H9 (cell line): ENCODE measurements around the gene MTOR. TPM values are rescaled to one million over a fixed set of nuclear protein-coding genes. Genes with fewer than 3 reads are reported as not detected.

Source experiments
- DNase-seq: peaks from one replicate; pipeline ENCODE4 v3.0.0-alpha.2; 2017
- H2AFZ ChIP-seq: one replicate; pipeline ENCODE4 v1.6.1; 2013; ENCODE audit warnings: mild to moderate bottlenecking, low read length, control low read depth, moderate library complexity
- H2AK5ac ChIP-seq: 2 replicates; pipeline ENCODE4 v1.6.1; 2013; ENCODE audit warnings: low read length, control low read depth, mixed read lengths; ENCODE audit not compliant: insufficient read length
- H2BK120ac ChIP-seq: one replicate; pipeline ENCODE4 v1.6.1; 2013; ENCODE audit warnings: low read depth, mild to moderate bottlenecking, low read length, control low read depth, inconsistent platforms; ENCODE audit not compliant: poor library complexity, severe bottlenecking
- H2BK12ac ChIP-seq: 2 replicates; pipeline ENCODE4 v1.6.1; 2013; ENCODE audit warnings: low read length, control low read depth, mixed read lengths, low read depth; ENCODE audit not compliant: insufficient read length
- H2BK15ac ChIP-seq: 2 replicates; pipeline ENCODE4 v1.6.1; 2013; ENCODE audit warnings: low read depth, low read length, control low read depth
- H2BK20ac ChIP-seq: one replicate; pipeline ENCODE4 v1.6.1; 2013; ENCODE audit warnings: low read depth, mild to moderate bottlenecking, low read length, control low read depth, inconsistent platforms; ENCODE audit not compliant: poor library complexity, severe bottlenecking
- H2BK5ac ChIP-seq: 2 replicates; pipeline ENCODE4 v1.6.1; 2013; ENCODE audit warnings: low read length, control low read depth, mixed read lengths; ENCODE audit not compliant: insufficient read length
- H3K14ac ChIP-seq: 2 replicates; pipeline ENCODE4 v1.6.1; 2013; ENCODE audit warnings: low read length, control low read depth; ENCODE audit not compliant: insufficient read depth
- H3K18ac ChIP-seq: 2 replicates; pipeline ENCODE4 v1.6.1; 2013; ENCODE audit warnings: low read depth, mild to moderate bottlenecking, mixed read lengths, low read length, control low read depth; ENCODE audit not compliant: insufficient read length
- H3K23ac ChIP-seq: 2 replicates; pipeline ENCODE4 v1.6.1; 2013; ENCODE audit warnings: low read length, control low read depth, mixed read lengths, low read depth; ENCODE audit not compliant: insufficient read length
- H3K23me2 ChIP-seq: 2 replicates; pipeline ENCODE4 v1.6.1; 2013; ENCODE audit warnings: low read depth, mild to moderate bottlenecking, mixed read lengths, low read length, control low read depth; ENCODE audit not compliant: insufficient read length, poor library complexity, severe bottlenecking
- H3K27ac ChIP-seq: 2 replicates; pipeline ENCODE4 v1.5.1; 2013; ENCODE audit warnings: low read length, control low read depth, mixed read lengths, low read depth; ENCODE audit not compliant: insufficient read length
- H3K27me3 ChIP-seq: 2 replicates; pipeline ENCODE4 v1.6.1; 2013; ENCODE audit warnings: low read length, control low read depth, inconsistent platforms; ENCODE audit not compliant: insufficient read depth
- H3K4ac ChIP-seq: 2 replicates; pipeline ENCODE4 v1.6.1; 2013; ENCODE audit warnings: low read depth, mild to moderate bottlenecking, control low read depth, inconsistent platforms, low read length, moderate library complexity
- H3K4me1 ChIP-seq: 2 replicates; pipeline ENCODE4 v1.6.1; 2013; ENCODE audit warnings: low read length, control low read depth, inconsistent platforms; ENCODE audit not compliant: insufficient read depth
- H3K4me2 ChIP-seq: 2 replicates; pipeline ENCODE4 v1.6.1; 2013; ENCODE audit warnings: low read length, control low read depth, mixed read lengths; ENCODE audit not compliant: insufficient read length, insufficient read depth
- H3K56ac ChIP-seq: 2 replicates; pipeline ENCODE4 v1.6.1; 2013; ENCODE audit warnings: low read depth, mild to moderate bottlenecking, mixed read lengths, low read length, control low read depth; ENCODE audit not compliant: insufficient read length
- H3K79me1 ChIP-seq: 2 replicates; pipeline ENCODE4 v1.6.1; 2013; ENCODE audit warnings: low read depth, mild to moderate bottlenecking, moderate library complexity, low read length, control low read depth, inconsistent platforms; ENCODE audit not compliant: insufficient read depth, poor library complexity, severe bottlenecking
- H3K79me2 ChIP-seq: 2 replicates; pipeline ENCODE4 v1.6.1; 2013; ENCODE audit warnings: low read length, control low read depth, inconsistent platforms; ENCODE audit not compliant: insufficient read depth
- H3K9ac ChIP-seq: 2 replicates; pipeline ENCODE4 v1.6.1; 2013; ENCODE audit warnings: low read length, control low read depth, mixed read lengths; ENCODE audit not compliant: insufficient read length; ENCODE audit errors: extremely low read depth
- H3K9me3 ChIP-seq: one replicate; pipeline ENCODE4 v1.6.1; 2013; ENCODE audit warnings: low read depth, low read length, inconsistent platforms; ENCODE audit not compliant: control insufficient read depth
- H3T11ph ChIP-seq: one replicate; pipeline ENCODE4 v1.6.1; 2013; ENCODE audit warnings: mild to moderate bottlenecking, low read length, control low read depth, inconsistent platforms
- H4K20me1 ChIP-seq: one replicate; pipeline ENCODE4 v1.6.1; 2013; ENCODE audit not compliant: control insufficient read depth, insufficient read length, insufficient read depth
- H4K5ac ChIP-seq: 2 replicates; pipeline ENCODE4 v1.6.1; 2013; ENCODE audit warnings: low read depth, mild to moderate bottlenecking, mixed read lengths, low read length, control low read depth; ENCODE audit not compliant: insufficient read length
- H4K8ac ChIP-seq: replicated peaks from 2 replicates; pipeline ENCODE4 v1.6.1; 2013; ENCODE audit warnings: low read length, control low read depth, mixed read lengths, low read depth; ENCODE audit not compliant: insufficient read length
- H4K91ac ChIP-seq: 2 replicates; pipeline ENCODE4 v1.6.1; 2013; ENCODE audit warnings: low read depth, mild to moderate bottlenecking, moderate library complexity, mixed read lengths, low read length, control low read depth; ENCODE audit not compliant: insufficient read length
- H3K27ac Mint-ChIP-seq, 3 experiments: 2 replicates in 2 of 3; 3 replicates in 1 of 3; pipeline ENCODE4 v1.8.0; 2020 to 2021; ENCODE audit warnings: mixed read lengths in 3 of 3, mild to moderate bottlenecking in 1 of 3, moderate library complexity in 1 of 3
- H3K27me3 Mint-ChIP-seq: 2 replicates; pipeline ENCODE4 v1.8.0; 2021; ENCODE audit warnings: low read depth, mild to moderate bottlenecking, moderate library complexity, mixed read lengths
- H3K36me3 Mint-ChIP-seq, 3 experiments: 2 replicates in 2 of 3; 3 replicates in 1 of 3; pipeline ENCODE4 v1.8.0; 2020 to 2021; ENCODE audit warnings: low read depth in 3 of 3, mixed read lengths in 3 of 3; ENCODE audit not compliant: insufficient read depth in 1 of 3
- H3K4me1 Mint-ChIP-seq, 2 experiments: 2 replicates each; pipeline ENCODE4 v1.8.0; 2020; ENCODE audit warnings: mixed read lengths in 2 of 2
- H3K4me3 Mint-ChIP-seq, 2 experiments: 2 replicates in 1 of 2; 3 replicates in 1 of 2; pipeline ENCODE4 v1.8.0; 2020 to 2021; ENCODE audit warnings: mild to moderate bottlenecking in 2 of 2, mixed read lengths in 2 of 2, moderate library complexity in 1 of 2
- H3K9me3 Mint-ChIP-seq, 2 experiments: 2 replicates in 1 of 2; 3 replicates in 1 of 2; pipeline ENCODE4 v1.8.0; 2020; ENCODE audit warnings: mild to moderate bottlenecking in 2 of 2, mixed read lengths in 2 of 2, moderate library complexity in 1 of 2
- WGBS: extraction: QIAGEN DNeasy Blood & Tissue Kit; methylation state at CpG from one replicate; pipeline ENCODE4 v1.1.7; 2013; ENCODE audit warnings: missing lambda C conversion rate, low lambda C conversion rate, mixed read lengths; ENCODE audit not compliant: insufficient read length; ENCODE audit errors: extremely low coverage; 5-methylcytosine and 5-hydroxymethylcytosine counted together
- total RNA-seq: library from RNA; stranded (reverse); gene quantifications from 2 replicates; pipeline ENCODE4 v1.2.1, GENCODE V29; 2021
- TF ChIP-seq, protein P1 (sequence below): fragments of 200-600 bp; sonication (generic); conservative IDR thresholded peaks from 3 replicates; pipeline ENCODE4 v1.8.0; 2021; ENCODE audit warnings: antibody characterized with exemption, mild to moderate bottlenecking

Gene MTOR
- total RNA-seq, 1 experiment from 2014 or later, result 67.5 TPM

DNA sequence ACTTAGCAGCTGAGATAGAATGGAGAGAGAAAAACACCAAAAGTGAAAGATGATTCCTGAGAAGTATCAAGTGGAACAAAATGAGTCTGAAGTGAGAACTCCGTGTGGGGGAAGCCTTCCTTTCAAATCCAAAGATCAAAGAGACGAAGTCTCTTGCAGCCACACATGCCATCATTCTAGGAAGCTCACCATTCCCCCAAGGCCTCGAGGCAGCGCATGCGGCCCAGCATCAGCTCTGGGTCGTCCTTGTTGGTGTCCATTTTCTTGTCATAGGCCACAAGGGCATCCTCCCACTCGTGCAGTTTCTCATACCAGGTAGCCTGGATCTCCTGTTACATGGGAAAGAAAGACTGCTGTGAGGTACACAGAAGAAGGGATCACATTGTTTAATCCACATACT, 105.4 kb downstream of the MTOR start:
- H3K4me1 Mint-ChIP-seq, result peaks cover 0 to 4% of the 10 kb centered on the region in 2 experiments; a peak in 2 of 4 replicates
- H4K20me1 ChIP-seq, result no peaks in the 10 kb centered on the region
- H3K14ac ChIP-seq, result no peak overlapping the region
- no peak overlapping the region for H3K4me3 Mint-ChIP-seq
- H3K27ac Mint-ChIP-seq, result no peak overlapping the region
- no peak overlapping the region for H3K4me2 ChIP-seq
- H3K36me3 Mint-ChIP-seq, result peaks cover 23 to 54% (median 41%) of the 10 kb centered on the region in 3 experiments; a peak in 6 of 7 replicates
- no peaks in the 10 kb centered on the region for H3K9me3 Mint-ChIP-seq
- TF ChIP-seq, protein P1, sequence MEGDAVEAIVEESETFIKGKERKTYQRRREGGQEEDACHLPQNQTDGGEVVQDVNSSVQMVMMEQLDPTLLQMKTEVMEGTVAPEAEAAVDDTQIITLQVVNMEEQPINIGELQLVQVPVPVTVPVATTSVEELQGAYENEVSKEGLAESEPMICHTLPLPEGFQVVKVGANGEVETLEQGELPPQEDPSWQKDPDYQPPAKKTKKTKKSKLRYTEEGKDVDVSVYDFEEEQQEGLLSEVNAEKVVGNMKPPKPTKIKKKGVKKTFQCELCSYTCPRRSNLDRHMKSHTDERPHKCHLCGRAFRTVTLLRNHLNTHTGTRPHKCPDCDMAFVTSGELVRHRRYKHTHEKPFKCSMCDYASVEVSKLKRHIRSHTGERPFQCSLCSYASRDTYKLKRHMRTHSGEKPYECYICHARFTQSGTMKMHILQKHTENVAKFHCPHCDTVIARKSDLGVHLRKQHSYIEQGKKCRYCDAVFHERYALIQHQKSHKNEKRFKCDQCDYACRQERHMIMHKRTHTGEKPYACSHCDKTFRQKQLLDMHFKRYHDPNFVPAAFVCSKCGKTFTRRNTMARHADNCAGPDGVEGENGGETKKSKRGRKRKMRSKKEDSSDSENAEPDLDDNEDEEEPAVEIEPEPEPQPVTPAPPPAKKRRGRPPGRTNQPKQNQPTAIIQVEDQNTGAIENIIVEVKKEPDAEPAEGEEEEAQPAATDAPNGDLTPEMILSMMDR, result no peak
- H2BK15ac ChIP-seq, result no peak overlapping the region
- no peak overlapping the region for H3T11ph ChIP-seq
- no peak overlapping the region for H2AK5ac ChIP-seq
- H3K4ac ChIP-seq, result no peak overlapping the region
- no peaks in the 10 kb centered on the region for H3K4me1 ChIP-seq
- no peak for DNase-seq
- no peaks in the 10 kb centered on the region for H3K79me2 ChIP-seq
- no peak overlapping the region for H3K9ac ChIP-seq
- H3K56ac ChIP-seq, result no peak overlapping the region
- H2BK20ac ChIP-seq, result no peak overlapping the region
- no peak overlapping the region for H4K5ac ChIP-seq
- H4K8ac ChIP-seq, result no peak overlapping the region
- H3K27ac ChIP-seq, result no peak overlapping the region
- H3K9me3 ChIP-seq, result no peaks in the 10 kb centered on the region
- no peak overlapping the region for H3K23ac ChIP-seq
- H3K27me3 ChIP-seq, result no peaks in the 10 kb centered on the region
- H3K27me3 Mint-ChIP-seq, result no peaks in the 10 kb centered on the region
- WGBS, result no CpG with 5 or more reads among the region's 7 CpGs
- H3K79me1 ChIP-seq, result no peaks in the 10 kb centered on the region
- no peak overlapping the region for H3K18ac ChIP-seq
- no peaks in the 10 kb centered on the region for H3K23me2 ChIP-seq
- H2AFZ ChIP-seq, result no peak overlapping the region
- no peak overlapping the region for H2BK5ac ChIP-seq
- no peak overlapping the region for H4K91ac ChIP-seq
- no peak overlapping the region for H2BK120ac ChIP-seq
- no peak overlapping the region for H2BK12ac ChIP-seq
